Measurements from ENCODE around the gene LRRC75A. TPM values are rescaled to one million over a fixed set of nuclear protein-coding genes. Genes with fewer than 3 reads are reported as not detected.
"Not testable (repeated sequence)": the region's sequence is repeated elsewhere in the genome, so short reads cannot be mapped to it uniquely, and the experiment has no call there.

Gene LRRC75A
- total and polyA plus RNA-seq, 3 donors from 2014 or later, result 39.1 to 47.9 (median 44.5) TPM

- Histone ChIP-seq H3K9me3 (no peaks in the 10 kb centered on the region), H3K27ac (no peak overlapping the region), H3K4me3 (no peak overlapping the region), H3K36me3 (ENCODE audit: low read depth, missing control alignments) (no peaks in the 10 kb centered on the region), H3K27me3 (no peaks in the 10 kb centered on the region), H3K4me1 (no peaks in the 10 kb centered on the region)
- WGBS, 2 donors, result 81 to 91% methylated on average over 3 to 4 of the region's 4 CpGs
- DNase-seq, result no peak
- intact Hi-C loops (cut with DNase I; ENCODE audit: low total_unique reads), result no loop called here
- TF ChIP-seq, protein P1, sequence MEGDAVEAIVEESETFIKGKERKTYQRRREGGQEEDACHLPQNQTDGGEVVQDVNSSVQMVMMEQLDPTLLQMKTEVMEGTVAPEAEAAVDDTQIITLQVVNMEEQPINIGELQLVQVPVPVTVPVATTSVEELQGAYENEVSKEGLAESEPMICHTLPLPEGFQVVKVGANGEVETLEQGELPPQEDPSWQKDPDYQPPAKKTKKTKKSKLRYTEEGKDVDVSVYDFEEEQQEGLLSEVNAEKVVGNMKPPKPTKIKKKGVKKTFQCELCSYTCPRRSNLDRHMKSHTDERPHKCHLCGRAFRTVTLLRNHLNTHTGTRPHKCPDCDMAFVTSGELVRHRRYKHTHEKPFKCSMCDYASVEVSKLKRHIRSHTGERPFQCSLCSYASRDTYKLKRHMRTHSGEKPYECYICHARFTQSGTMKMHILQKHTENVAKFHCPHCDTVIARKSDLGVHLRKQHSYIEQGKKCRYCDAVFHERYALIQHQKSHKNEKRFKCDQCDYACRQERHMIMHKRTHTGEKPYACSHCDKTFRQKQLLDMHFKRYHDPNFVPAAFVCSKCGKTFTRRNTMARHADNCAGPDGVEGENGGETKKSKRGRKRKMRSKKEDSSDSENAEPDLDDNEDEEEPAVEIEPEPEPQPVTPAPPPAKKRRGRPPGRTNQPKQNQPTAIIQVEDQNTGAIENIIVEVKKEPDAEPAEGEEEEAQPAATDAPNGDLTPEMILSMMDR (IDR thresholded peaks at IDR 0.05), result no peak
- TF ChIP-seq POLR2A (IDR thresholded peaks at IDR 0.05), result no peak
Observed at GRCh38 chr17:16453493-16453851, 38.5 kb downstream of the LRRC75A start.

- WGBS, 2 donors, result 79 to 87% methylated on average over 8 of the region's 8 CpGs
- H3K9me3 ChIP-seq; intact Hi-C loops (cut with DNase I; ENCODE audit: low total_unique reads): not testable (repeated sequence)
Observed at GRCh38 chr17:16452268-16452667, 39.7 kb downstream of the LRRC75A start.

GRCh38 chr17:16450028-16450427 lies 42.0 kb downstream of the LRRC75A start:
- Histone ChIP-seq H3K27ac (no peak overlapping the region), H3K4me3 (no peak overlapping the region), H3K27me3 (no peaks in the 10 kb centered on the region), H3K4me1 (peaks cover 7% of the 10 kb centered on the region), H3K36me3 (ENCODE audit: low read depth, missing control alignments) (no peaks in the 10 kb centered on the region), H3K9me3 (no peaks in the 10 kb centered on the region)
- DNase-seq, result no peak
- TF ChIP-seq, protein P1 (IDR thresholded peaks at IDR 0.05), result no peak
- TF ChIP-seq POLR2A (IDR thresholded peaks at IDR 0.05), result no peak
- intact Hi-C loops (cut with DNase I; ENCODE audit: low total_unique reads), result no loop called here
- WGBS, 2 donors, result 87 to 93% methylated on average over 4 of the region's 4 CpGs

More at GRCh38 chr17:16452268-16452667, 39.7 kb downstream of the LRRC75A start:
- H3K4me1 ChIP-seq; DNase-seq; H3K27ac ChIP-seq; H3K36me3 ChIP-seq (ENCODE audit: low read depth, missing control alignments); H3K27me3 ChIP-seq; H3K4me3 ChIP-seq: not testable (repeated sequence)

DNA sequence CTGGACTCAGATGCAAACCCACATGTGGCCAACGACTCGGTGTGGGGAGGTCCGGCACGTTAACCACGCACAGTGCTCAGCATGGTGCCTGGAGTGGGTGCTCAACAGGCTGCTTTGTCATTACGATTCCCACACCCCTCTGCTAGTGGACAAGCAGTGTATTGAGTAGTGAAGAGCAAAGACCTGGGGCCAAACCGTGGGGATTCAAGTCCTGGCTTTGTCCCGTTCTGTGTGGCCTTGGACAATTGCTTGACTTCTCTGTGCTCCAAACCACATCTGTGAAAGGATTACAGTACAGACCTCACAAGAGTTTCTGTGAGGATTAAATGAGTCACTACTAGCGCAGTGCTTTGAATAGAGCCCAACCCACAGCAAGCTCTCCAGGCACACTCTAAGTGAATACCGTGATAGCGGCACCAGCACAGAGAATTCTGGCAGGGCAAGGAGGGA lies 42.8 kb downstream of the LRRC75A start:
- 85 to 89% methylated on average over 9 to 11 of the region's 11 CpGs for WGBS, 2 donors
- intact Hi-C loops (cut with DNase I; ENCODE audit: low total_unique reads), result no loop called here
- H3K27me3 ChIP-seq, result no peaks in the 10 kb centered on the region
- no peak for DNase-seq
- no peaks in the 10 kb centered on the region for H3K9me3 ChIP-seq
- TF ChIP-seq POLR2A (IDR thresholded peaks at IDR 0.05), result no peak
- TF ChIP-seq, protein P1 (IDR thresholded peaks at IDR 0.05), result no peak
- H3K27ac ChIP-seq, result no peak overlapping the region
- no peak overlapping the region for H3K4me3 ChIP-seq
- H3K36me3 ChIP-seq (ENCODE audit: low read depth, missing control alignments), result no peaks in the 10 kb centered on the region
- H3K4me1 ChIP-seq, result peaks cover 14% of the 10 kb centered on the region

DNA sequence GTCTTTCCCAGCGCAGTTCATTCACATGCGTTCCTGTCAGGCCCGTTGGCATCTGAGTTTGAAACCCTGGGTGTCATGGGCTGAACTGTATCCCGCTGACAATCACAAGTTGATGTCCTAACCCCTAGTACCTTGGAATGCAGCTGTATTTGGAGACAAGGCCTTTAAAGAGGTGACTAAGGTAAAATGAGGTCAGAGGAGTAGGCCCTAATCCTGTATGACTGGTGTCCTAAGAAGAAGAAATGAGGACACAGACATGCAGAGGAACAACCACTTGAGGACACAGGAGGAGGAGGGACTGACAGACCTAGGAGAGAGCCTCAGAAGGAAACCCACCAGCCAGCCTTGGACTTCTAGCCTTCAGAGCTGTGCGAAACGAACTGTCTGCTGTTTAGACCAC lies 43.5 kb downstream of the LRRC75A start:
- Histone ChIP-seq H3K4me3 (no peak overlapping the region), H3K9me3 (no peaks in the 10 kb centered on the region), H3K36me3 (ENCODE audit: low read depth, missing control alignments) (no peaks in the 10 kb centered on the region), H3K27ac (no peak overlapping the region), H3K27me3 (no peaks in the 10 kb centered on the region), H3K4me1 (peaks cover 14% of the 10 kb centered on the region)
- WGBS, 2 donors, result 81 to 89% methylated on average over 6 of the region's 6 CpGs
- intact Hi-C loops (cut with DNase I; ENCODE audit: low total_unique reads), result no loop called here
- TF ChIP-seq POLR2A (IDR thresholded peaks at IDR 0.05), result no peak
- TF ChIP-seq, protein P1 (IDR thresholded peaks at IDR 0.05), result no peak
- no peak for DNase-seq
